ENCODE measurements around the gene KCNJ16.

GRCh38 chr17:70124723-70125122 is 49.7 kb downstream of the KCNJ16 start:
- TF ChIP-seq CTCF (conservative IDR thresholded peaks at IDR 0.05), result no peak
- no peak for TF ChIP-seq ZFX (IDR thresholded peaks at IDR 0.05)
